ENCODE data around the gene FZD7. TPM values are rescaled to one million over a fixed set of nuclear protein-coding genes. Genes with fewer than 3 reads are reported as not detected.

The FZD7 gene
- total and polyA plus RNA-seq, 10 of the 15 experiments (the other 5 are each of a cell fraction or from before 2014, with no cell fraction given), result 0.24 to 2.4 (median 0.75) TPM

- Histone ChIP-seq H3K36me3 (ENCODE audit: control insufficient read depth in 2 of 2, insufficient read depth in 2 of 2, low read length in 1 of 2) (no peaks in the 10 kb centered on the region), H2AFZ (ENCODE audit: control insufficient read depth, low read depth, low read length) (no peak overlapping the region), H3K4me2 (ENCODE audit: control insufficient read depth, insufficient read depth) (no peak overlapping the region), H3K4me1 (ENCODE audit: control insufficient read depth, insufficient read depth, low read length) (no peaks in the 10 kb centered on the region), H3K27ac (ENCODE audit: control insufficient read depth, insufficient read depth) (no peak overlapping the region), H3K79me2 (ENCODE audit: control insufficient read depth, insufficient read depth, low read length) (no peaks in the 10 kb centered on the region), H4K20me1 (ENCODE audit: control insufficient read depth, insufficient read depth) (no peaks in the 10 kb centered on the region), H3K4me3 (no peak overlapping the region), H3K27me3 (replicated peaks in 1 of 2; ENCODE audit: control insufficient read depth in 2 of 2, insufficient read depth in 2 of 2, low read length in 1 of 2) (no peaks in the 10 kb centered on the region), H3K9me3 (replicated peaks; ENCODE audit: control insufficient read depth, insufficient read depth, low read length) (no peaks in the 10 kb centered on the region), H3K9ac (ENCODE audit: control insufficient read depth, insufficient read depth, low read length) (no peak overlapping the region)
- ChIA-PET SMC1A (ENCODE audit: uncharacterized antibody, unreplicated experiment) (interaction anchor here (0.7 kb wide), 1 partner anchor 20 kb away, joined by 3 read pairs; no protein-coding TSS in a partner anchor), CTCF (interaction anchor here (0.6 to 0.8 kb wide), 2 partner anchors 35 to 967 kb away, joined by 3 to 5 read pairs; no protein-coding TSS in a partner anchor), POLR2A (interaction anchor here (0.6 kb wide), 1 partner anchor 117 kb away, joined by 3 read pairs; no protein-coding TSS in a partner anchor), RAD21 (ENCODE audit: unreplicated experiment) (interaction anchor here (1.4 kb wide), 1 partner anchor 10 kb away, joined by 4 read pairs; no protein-coding TSS in a partner anchor)
- in situ Hi-C loops (cut with MboI) (no loop called here), intact Hi-C loops (cut with micrococcal nuclease; ENCODE audit: unreplicated experiment) (no loop called here)
- DNase-seq (ENCODE audit: low read depth, low spot score) (no peak), FAIRE-seq (no peak), ATAC-seq (no peak)
- TF ChIP-seq CREB1 (IDR thresholded peaks at IDR 0.05; ENCODE audit: low read depth) (no peak), WRNIP1 (IDR thresholded peaks at IDR 0.05; ENCODE audit: borderline replicate concordance, low read depth, low read length) (no peak), ZNF24 (IDR thresholded peaks at IDR 0.05) (no peak), HDGF (IDR thresholded peaks at IDR 0.05) (no peak), STAT3 (IDR thresholded peaks at IDR 0.05; ENCODE audit: low read depth, low read length) (no peak), NR2C2 (IDR thresholded peaks at IDR 0.05; ENCODE audit: borderline replicate concordance, control insufficient read depth, insufficient read length, low read depth) (no peak), BACH1 (IDR thresholded peaks at IDR 0.05; ENCODE audit: borderline replicate concordance) (no peak), E2F8 (IDR thresholded peaks at IDR 0.05; ENCODE audit: low read depth, partially characterized antibody) (no peak)
- WGBS (ENCODE audit: insufficient coverage, insufficient replicate concordance, low lambda C conversion rate, missing lambda C conversion rate), result 77% methylated on average over 5 of the region's 5 CpGs
- BruUV-seq (replicated peaks), result no TSS peak
Observed at GRCh38 chr2:201986463-201986735, 47.3 kb upstream of the FZD7 start.

Data from GM12878 (cell line).